HG02970 (cell line): ENCODE results near the gene PLXDC2.

ENCODE experiments used
- ATAC-seq: cut with Tn5 transposase; IDR thresholded peaks from one replicate; pipeline ENCODE4 v1.9.1; 2021; ENCODE audit warnings: mild to moderate bottlenecking, moderate library complexity, moderate number of reproducible peaks; ENCODE audit not compliant: unreplicated experiment, low FRiP score

The PLXDC2 gene

DNA sequence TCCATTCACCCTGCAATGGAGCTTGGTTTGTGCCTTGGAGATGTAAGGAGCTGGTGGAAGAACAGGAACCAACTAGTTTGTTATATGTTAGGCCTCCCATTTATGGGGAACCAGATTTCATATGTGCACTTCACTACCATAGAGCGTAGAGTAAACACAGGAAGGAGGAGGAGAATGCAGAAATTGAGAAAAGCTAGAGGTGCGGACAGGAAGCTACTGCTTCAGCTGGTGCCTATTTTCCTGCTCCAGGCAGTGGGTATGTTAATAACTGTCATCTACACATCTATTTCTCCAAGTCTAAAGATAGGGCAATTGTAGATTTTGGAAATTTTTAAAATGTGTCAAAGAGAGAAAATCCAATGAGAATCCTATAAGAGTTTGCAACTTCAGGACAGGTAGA, 482.2 kb downstream of the PLXDC2 start:
- no peak for ATAC-seq

DNA sequence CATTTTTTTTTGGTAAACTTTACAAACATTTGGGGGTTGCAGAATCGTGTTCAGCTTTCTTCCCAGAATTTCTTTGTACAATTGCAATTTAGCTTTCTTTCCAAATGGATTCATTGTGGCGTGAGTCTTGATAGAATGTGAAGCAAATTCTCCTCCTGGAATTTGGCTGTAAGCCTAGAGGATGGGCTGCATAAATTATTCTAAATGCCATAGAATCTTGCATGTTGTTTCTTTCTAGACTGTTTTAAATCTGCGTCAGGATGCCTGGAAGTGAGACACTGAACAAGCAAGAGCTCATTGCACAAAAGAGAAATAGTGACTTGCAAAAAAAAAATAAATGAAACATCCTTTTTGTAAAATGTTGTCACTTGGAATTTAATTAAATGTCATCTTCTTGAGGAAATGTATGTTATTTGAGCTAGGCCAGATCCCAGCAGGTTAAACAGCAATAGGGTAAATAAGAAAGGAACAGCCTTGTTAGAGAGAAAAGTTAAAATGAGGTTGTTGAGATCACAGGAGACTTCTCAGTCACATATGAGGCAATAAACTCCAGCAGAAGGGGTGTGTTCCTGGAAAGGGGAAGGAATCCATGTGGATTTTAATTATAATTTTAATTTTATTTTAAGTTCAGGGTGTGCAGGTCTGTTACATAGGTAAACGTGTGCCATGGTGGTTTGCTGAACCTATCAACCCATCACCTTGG, 483.0 kb downstream of the PLXDC2 start:
- no peak for ATAC-seq

DNA sequence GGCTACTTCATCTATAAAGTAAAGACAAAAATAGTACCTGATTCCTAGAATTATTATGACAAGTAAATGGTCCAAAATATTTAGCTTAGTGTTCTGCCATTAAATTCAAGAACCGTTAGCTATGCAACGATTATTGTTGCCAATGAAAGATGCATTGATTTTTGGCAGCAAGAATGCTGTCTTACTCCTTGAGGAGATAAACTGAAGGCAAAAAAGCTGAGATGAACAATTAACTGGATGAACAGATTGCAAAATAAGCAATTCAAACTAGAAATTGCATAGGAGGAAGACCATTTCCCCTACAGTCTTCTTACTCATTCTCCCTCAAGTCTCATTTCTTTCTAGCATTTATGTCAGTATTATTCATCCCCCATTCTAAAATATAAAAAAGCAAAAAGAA, 484.5 kb downstream of the PLXDC2 start:
- no peak for ATAC-seq

DNA sequence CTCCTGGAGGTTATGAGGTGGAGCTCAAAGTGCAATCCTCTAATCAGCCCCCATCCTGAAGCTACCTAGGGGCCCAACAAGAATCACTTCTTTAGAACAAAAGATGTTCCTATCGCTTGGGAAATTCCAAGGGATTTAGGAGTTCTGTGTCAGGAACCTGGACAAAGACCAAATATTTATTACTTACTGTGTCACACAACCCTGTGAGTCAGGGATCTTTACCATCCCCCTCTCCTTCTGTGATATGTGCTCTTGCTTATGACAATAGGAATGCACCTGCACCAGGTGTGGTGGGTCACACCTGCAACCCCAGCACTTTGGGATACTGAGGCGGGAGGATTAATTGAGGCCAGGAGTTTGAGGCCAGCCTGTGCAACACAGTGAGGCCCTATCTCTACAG, 485.8 kb downstream of the PLXDC2 start:
- no peak for ATAC-seq

DNA sequence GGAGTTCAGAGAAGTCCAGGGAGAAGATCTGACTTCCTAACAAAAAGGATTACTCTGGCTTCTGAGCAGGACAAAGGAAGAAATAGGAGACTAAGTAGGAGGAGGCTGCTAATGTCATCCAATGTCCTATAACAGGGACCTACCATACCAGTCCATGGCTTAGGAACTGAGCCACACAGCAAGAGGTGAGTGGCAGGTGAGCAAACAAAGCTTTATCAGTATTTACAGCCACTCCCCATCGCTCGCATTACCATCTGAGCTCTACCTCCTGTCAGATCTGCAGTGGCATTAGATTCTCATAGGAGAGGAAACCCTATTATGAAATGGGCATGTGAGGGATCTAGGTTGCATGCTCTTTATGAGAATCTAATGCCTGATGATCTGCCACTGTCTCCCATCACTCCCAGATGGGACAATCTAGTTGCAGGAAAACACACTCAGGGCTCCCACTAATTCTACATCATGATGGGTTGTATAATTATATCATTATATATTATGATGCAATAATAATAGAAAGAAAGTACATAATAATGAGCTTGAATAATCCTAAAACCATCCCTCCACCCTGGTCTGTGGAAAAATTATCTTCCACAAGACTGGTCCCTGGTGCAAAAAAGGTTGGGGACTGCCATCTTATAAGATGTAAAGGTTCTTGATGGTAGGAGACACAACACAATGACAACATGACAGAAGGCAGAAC, 487.4 kb downstream of the PLXDC2 start:
- ATAC-seq = no peak

DNA sequence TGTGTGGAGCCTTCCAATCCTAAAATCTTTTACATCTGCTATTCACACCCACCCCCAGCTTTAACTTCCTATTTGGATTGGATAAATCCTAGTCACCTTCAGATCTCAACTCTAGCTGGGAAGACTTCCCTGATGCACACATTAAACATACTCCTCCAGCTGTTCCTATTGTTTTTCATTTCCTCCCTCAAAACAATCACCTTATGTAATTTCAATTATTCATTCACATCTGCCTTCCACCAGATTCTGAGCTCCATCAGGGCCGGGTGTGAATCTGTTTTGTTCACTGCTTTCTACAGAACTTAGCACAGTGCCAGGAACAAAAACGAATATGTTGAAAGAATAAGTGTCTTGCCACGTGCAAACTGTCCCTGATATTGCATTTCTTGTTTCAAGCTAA, 497.4 kb downstream of the PLXDC2 start:
- ATAC-seq = no peak

DNA sequence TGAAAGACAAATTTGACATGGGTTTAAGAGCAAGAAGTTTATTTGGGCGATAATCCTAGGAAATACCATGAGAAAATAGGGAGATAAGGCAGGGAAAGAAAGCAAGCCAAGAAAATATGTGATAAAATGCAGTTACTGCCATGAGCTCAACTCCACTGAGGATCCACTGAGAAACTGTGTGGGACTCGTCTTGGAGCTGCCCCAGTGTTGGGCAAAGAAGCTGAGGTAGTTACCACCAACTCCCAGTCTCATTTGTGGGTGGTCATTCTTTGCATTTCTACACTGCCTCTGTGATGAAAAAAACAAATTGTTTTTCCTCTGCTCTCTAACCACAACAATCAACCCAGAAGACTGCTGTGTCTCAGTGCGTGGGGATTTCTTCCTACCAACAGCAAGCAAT, 498.2 kb downstream of the PLXDC2 start:
- no peak for ATAC-seq

DNA sequence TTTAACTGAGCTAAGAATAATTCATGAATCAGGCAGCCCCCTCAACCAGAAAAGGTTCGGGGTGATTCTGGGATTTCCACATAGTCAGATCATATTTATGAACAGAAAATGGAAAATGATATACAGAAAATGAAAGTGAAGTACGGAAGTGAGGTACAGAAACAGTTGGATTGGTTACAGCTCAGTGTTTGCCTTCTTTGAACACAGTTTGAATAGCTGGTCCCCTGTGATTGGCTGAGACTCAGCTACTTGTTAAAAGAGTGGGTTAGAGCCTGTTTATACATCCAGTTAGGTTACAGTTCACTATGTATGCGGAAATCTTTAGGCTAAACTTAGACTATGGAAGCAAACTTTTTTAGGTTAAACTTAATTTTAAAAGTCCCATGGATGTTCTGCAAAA, 511.7 kb downstream of the PLXDC2 start:
- ATAC-seq = no peak

DNA sequence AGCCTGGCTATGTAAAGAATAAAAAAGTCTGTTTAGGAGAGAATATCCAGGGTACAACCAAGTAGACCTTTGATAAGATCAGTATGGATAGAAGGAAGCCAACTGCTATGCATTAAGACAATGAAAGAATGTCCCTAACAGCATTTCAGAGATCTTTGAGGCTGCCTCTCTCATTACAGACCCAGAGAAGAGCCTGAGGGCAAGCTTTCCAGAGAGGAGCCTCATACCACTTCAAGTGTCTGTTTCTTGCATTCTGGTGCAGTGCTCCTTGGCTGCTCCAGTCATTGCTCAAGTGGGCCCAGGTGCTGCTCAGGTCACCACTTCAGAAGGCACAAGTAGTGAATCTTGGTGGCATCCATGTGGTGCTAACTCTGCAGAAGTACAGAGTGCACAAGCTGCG, 514.0 kb downstream of the PLXDC2 start:
- no peak for ATAC-seq

DNA sequence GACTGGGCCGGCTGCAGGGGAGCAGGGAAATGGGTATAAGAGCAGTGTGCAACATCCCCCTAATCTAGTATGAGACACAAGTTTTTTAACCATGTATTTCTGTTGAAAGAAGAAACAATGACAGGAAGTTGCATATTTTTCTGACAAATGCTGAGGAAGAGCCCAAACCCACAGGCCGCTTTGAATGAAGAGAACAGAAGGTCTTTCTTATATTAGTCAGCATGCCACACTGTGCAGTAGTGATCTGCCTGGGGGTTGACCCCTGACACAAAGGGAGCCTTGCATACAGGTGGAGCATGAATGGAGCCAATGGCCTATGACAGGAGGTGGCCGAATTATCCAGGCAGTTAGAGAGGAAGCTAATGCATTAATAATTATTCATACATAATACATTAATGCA, 518.3 kb downstream of the PLXDC2 start:
- no peak for ATAC-seq
